GM12874 (cell line): ENCODE data around the gene UBE2R2.

Experiments used
- TF ChIP-seq, protein P1 (sequence below): IDR thresholded peaks from 2 replicates; pipeline ENCODE4 v1.5.1; 2011; ENCODE audit warnings: low read depth, mild to moderate bottlenecking, control low read depth, low read length, moderate library complexity; ENCODE audit not compliant: insufficient read depth

Gene UBE2R2

DNA sequence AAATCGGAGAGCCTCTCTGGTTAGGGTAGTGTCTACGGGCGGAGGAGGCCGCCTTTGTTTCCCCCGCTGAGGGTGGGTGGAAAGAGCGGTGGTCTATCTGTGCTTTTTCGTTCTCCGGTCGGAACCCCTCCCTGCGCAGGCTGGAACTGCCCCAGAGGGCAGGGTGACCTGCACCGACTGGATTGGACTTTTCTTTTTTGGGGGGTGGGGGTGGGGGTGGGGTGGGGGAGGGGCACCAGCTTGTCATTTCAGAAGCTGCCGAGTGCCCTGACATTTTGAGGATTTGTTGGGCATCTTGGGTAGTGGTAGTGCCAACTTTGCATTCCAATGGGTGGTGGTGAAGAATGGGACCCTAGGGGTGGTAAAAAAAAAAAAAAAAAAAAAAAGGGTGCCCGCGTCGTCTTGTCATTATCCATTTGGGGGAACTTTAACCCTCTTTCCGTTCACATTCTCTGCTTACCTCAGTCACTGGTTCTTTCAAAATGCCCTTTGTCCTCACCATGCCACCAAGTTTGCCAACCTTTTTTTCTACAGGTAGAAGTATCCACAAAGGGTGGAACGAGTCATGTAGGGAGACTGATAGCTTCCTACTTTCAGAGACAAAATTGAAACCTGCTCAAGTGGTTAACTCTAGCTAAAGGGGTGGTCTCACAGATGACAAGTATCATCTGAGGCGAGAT, 1.3 kb downstream of the UBE2R2 start:
- TF ChIP-seq, protein P1, sequence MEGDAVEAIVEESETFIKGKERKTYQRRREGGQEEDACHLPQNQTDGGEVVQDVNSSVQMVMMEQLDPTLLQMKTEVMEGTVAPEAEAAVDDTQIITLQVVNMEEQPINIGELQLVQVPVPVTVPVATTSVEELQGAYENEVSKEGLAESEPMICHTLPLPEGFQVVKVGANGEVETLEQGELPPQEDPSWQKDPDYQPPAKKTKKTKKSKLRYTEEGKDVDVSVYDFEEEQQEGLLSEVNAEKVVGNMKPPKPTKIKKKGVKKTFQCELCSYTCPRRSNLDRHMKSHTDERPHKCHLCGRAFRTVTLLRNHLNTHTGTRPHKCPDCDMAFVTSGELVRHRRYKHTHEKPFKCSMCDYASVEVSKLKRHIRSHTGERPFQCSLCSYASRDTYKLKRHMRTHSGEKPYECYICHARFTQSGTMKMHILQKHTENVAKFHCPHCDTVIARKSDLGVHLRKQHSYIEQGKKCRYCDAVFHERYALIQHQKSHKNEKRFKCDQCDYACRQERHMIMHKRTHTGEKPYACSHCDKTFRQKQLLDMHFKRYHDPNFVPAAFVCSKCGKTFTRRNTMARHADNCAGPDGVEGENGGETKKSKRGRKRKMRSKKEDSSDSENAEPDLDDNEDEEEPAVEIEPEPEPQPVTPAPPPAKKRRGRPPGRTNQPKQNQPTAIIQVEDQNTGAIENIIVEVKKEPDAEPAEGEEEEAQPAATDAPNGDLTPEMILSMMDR, result no peak

DNA sequence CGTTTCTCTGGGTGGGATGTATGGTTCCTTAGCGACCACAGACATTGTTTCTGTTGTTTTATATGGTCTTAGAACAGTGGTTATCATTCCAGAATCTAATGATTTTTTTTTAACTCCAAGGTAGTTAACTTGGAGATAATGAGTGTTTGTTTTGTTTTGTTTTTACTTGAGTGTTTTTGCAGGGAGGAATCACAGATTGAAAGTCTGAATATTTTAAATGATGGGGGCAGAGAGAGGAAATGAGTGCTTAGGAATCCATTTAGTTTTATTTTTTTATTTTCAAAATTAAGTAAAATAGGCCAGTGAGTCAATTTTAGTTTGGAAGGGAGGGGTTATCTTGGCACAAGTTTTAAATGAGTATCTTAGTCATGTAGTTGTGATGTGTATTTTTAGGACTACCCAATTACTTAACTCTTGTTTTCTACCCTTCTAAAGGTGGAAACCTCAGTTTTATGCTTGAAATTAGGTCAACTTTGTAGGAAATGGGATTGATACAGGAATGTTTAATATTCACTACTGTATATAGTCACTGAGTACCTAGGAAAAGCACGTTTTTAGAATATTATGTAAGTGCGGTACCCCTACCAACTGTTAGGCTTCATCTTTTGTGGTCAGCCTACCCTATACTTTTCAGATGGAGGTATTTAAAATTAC, 2.0 kb downstream of the UBE2R2 start:
- TF ChIP-seq, protein P1, result no peak

DNA sequence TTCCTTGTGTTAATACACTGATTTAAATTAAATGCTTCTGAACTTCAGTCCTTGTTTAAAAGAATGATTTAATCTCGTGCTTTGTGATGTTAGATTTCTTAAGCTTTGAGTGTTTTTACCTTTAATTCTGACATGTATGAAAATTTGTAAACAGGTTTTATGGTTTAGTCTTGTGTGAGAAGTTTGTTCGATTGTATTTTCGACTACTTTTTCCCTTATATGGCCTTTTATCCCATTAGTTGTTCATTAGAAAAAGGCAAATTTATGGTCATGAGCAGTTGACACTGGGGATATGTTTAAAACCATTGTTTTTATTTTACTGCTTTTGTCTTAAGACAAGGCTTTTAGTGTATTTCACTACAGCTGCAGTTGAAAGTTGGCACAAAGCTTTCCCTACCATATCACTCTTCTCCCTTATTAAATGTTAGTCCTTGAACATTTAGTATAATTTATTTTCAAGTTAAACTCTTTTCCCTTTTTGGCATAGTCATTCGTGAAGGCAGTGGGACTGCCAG, 3.3 kb downstream of the UBE2R2 start:
- TF ChIP-seq, protein P1, result no peak

DNA sequence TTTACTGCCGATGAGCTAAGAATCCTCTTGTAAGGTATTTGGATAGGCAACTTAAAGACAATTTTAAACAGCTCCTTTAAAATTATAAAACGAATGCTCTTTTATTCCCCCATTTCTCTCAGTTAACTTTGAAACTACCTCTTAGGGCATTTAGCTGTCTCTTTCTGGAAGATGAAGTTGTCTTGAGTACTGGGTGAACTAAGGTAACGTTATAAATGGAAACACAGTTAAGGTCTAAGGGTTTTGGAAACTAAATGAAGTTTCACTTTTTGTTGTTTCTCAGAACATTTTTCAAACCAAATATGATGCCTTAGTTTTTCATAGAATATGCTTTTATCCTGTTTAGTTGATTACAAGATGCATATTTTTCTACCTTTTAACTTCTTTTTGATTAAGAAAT, 6.8 kb downstream of the UBE2R2 start:
- TF ChIP-seq, protein P1, result no peak

DNA sequence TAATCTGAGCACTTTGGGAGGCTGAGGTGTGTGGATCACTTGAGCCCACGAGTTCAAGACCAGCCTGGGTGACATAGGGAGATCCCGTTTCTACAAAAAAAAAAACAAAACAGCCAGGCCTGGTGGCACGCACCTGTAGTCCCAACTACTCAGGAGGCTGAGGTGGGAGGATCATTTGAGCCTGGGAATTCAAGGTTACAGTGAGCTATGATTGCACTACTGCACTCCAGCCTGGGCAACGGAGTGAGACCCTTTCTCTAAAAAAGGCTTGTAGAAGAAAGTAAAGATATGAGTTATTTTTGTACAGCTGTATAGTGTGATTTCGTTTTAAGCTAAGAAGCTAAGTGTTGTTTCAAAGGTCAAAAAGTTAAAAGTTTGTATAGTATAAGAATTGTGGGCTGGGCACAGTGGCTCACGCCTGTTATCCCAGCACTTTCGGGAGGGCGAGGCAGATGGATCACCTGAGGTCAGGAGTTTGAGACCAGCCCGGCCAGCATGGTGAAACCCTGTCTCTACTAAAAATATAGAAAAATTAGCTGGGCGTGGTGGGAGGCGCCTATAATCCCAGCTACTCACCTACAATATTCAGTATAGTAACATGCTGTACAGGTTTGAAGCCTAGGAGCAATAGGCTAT, 18.8 kb downstream of the UBE2R2 start:
- TF ChIP-seq, protein P1, result no peak

DNA sequence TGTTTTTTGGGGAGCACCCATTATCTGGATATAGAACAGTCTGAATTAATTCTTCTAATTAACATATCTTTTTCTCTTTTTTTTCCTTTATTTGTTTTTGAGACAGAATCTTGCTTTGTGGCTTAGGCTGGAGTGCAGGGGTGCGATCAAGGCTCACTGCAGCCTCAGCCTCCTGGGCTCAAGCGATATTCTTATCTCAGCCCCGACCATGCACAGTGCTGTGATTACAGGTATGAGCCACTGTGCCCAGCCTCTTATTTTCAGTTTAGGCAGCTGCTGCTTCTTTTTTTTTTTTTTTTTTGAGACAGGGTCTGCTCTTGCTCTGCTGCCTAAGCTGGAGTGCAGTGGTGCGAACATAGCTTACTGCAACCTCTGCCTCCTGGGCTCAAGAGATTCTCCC, 20.2 kb downstream of the UBE2R2 start:
- TF ChIP-seq, protein P1, result no peak

DNA sequence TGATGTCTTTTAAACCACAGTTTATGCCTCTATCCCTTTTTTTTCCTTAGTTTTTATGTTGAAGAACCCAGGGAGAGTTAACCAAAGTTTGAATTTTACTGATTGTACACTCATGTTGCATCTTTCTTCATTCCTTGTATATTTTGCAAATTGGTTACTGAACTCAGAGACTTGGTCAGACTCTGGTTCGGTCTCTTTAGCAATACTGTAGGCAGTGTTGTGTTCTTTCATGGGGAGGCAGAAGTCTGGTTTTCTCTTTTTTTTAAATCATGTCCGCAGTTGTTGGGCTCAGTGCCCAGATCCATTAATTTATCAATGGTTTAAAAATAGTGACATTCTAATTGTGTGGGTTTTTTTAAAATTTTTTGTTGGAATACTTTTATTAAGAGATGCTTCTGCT, 23.4 kb downstream of the UBE2R2 start:
- TF ChIP-seq, protein P1, result no peak
